Pancreas (tissue), 10 donors: ENCODE data around the gene TSR1. TPM values are rescaled to one million over a fixed set of nuclear protein-coding genes. Genes with fewer than 3 reads are reported as not detected.

ENCODE experiments used
- ATAC-seq, 4 donors: fragments of 200-7000 bp; cut with Tn5 transposase; one replicate each; pipeline versions ENCODE4 v1.8.0 to v1.9.1; 2020; ENCODE audit warnings: mild to moderate bottlenecking in 4 of 4, moderate library complexity in 4 of 4
- DNase-seq, 6 donors: peaks; one replicate each; pipeline ENCODE4 v3.0.0-alpha.2; 2020
- FAIRE-seq: peaks from 2 replicates; lab custom pipeline; 2012; peaks lifted over from hg19 to GRCh38; lab: Jason Lieb, UNC
- H3K27ac ChIP-seq, 4 donors: fragments of 200-600 bp; sonication (generic); 1 replicate in 3 of 4; 2 replicates in 1 of 4; pipeline versions ENCODE4 v1.5.0 to v1.8.0; 2020
- H3K27me3 ChIP-seq, 4 donors: fragments of 200-600 bp; one replicate each; pipeline ENCODE4 v1.8.0; 2021
- H3K36me3 ChIP-seq, 3 donors: fragments of 200-600 bp; sonication (generic) in 1 of 3; one replicate each; pipeline versions ENCODE4 v1.5.0 to v1.8.0; 2020 to 2021
- H3K4me1 ChIP-seq, 3 donors: fragments of 200-600 bp; one replicate each; pipeline ENCODE4 v1.8.0; 2021
- H3K4me3 ChIP-seq, 4 donors: fragments of 200-600 bp; sonication (generic) in 2 of 4; one replicate each; pipeline versions ENCODE4 v1.5.0 to v1.8.0; 2020 to 2021
- H3K9me3 ChIP-seq, 4 donors: fragments of 200-600 bp; one replicate each; pipeline ENCODE4 v1.8.0; 2021
- CTCF ChIP-seq, 4 donors: fragments of 200-600 bp; sonication (generic) in 3 of 4; IDR thresholded peaks; one replicate each; pipeline versions ENCODE4 v1.5.0 to v1.8.0; 2021; ENCODE audit warnings: antibody characterized with exemption in 4 of 4
- WGBS, 2 donors: extraction: QIAGEN DNeasy Blood & Tissue Kit; methylation state at CpG; one replicate each; pipeline ENCODE4 v1.1.7; 2013; 5-methylcytosine and 5-hydroxymethylcytosine counted together
- intact Hi-C, 3 donors: fragments of 100-400 bp; cut with DNase I; formaldehyde crosslinking; loops; one replicate each; pipeline versions ENCODE4 v1.11.1 to v1.14.2; 2022
- polyA plus RNA-seq, 2 donors: library from polyadenylated mRNA; stranded (reverse); fragments of 200-250 nt; gene quantifications; one replicate each; pipeline ENCODE4 v1.2.3, GENCODE V29; 2013
- total RNA-seq, 6 donors: library from RNA; stranded (reverse); fragmentation: NEBNext Ultra II Directional in 4 of 6; extraction: Animal tissue kit (Norgen Biotek cat#: 25700) in 4 of 6; gene quantifications; one replicate each; pipeline versions ENCODE4 v1.2.1 to v1.2.4, GENCODE V29; 2021 to 2023
- donor health status: healthy with polysubstance abuse.
- donor health status: DM: no; HTN: no; CAD: no; lungs with moderate emphysema.
- donor health status: DM: no; HTN: no; CAD: no.
- donor health status: control.
- donor health status: control.
- donor health status: Bipolar disorder and iron deficiency.
- donor health status: DM: yes; HTN: yes; CAD: no.
- donor health status: DM: no; HTN: no; CAD: no.
- donor health status: DM: no; HTN: no; CAD: no.
- donor health status: DM: yes; HTN: yes; CAD: no.

TSR1 gene
- total and polyA plus RNA-seq, 8 donors = 8.3 to 17.3 (median 12.2) TPM

- no peaks in the 10 kb centered on the region for H3K9me3 ChIP-seq
- no peak for TF ChIP-seq CTCF (IDR thresholded peaks at IDR 0.05)
- no peak for ATAC-seq
- no peak overlapping the region for H3K4me3 ChIP-seq
- no peak for DNase-seq
- 79 to 91% methylated on average over 8 of the region's 8 CpGs for WGBS, 2 donors
- FAIRE-seq = no peak
- no peak overlapping the region for H3K27ac ChIP-seq
- no peaks in the 10 kb centered on the region for H3K4me1 ChIP-seq
- intact Hi-C loops = no loop called here
- H3K27me3 ChIP-seq = no peaks in the 10 kb centered on the region
- no peaks in the 10 kb centered on the region for H3K36me3 ChIP-seq
Measured at GRCh38 chr17:2354311-2354710, 18.1 kb upstream of the TSR1 start.

GRCh38 chr17:2351269-2351668 is 15.0 kb upstream of the TSR1 start:
- H3K27ac ChIP-seq = no peak overlapping the region
- DNase-seq (no peak), FAIRE-seq (no peak), ATAC-seq (no peak)
- H3K27me3 ChIP-seq = no peaks in the 10 kb centered on the region
- intact Hi-C loops = no loop called here
- H3K9me3 ChIP-seq = no peaks in the 10 kb centered on the region
- WGBS, 2 donors = 94 to 99% methylated on average over 6 of the region's 6 CpGs
- no peaks in the 10 kb centered on the region for H3K36me3 ChIP-seq
- no peak for TF ChIP-seq CTCF (IDR thresholded peaks at IDR 0.05)
- H3K4me3 ChIP-seq = no peak overlapping the region
- peaks cover 0 to 8% (median 0%) of the 10 kb centered on the region in 3 donors for H3K4me1 ChIP-seq

- H3K9me3 ChIP-seq = no peaks in the 10 kb centered on the region
- FAIRE-seq (no peak), ATAC-seq (peak; percentile 74 to 87 (median 86)), DNase-seq (peak in 1 of 6 donors; percentile 49)
- peaks cover 0 to 8% (median 0%) of the 10 kb centered on the region in 3 donors for H3K4me1 ChIP-seq
- H3K27me3 ChIP-seq = no peaks in the 10 kb centered on the region
- peak overlapping the region in 2 of 4 donors; percentile 35 to 36 for H3K27ac ChIP-seq
- no peak for TF ChIP-seq CTCF (IDR thresholded peaks at IDR 0.05)
- WGBS, 2 donors = 61 to 62% methylated on average over 11 of the region's 11 CpGs
- intact Hi-C loops = no loop called here
- H3K4me3 ChIP-seq = no peak overlapping the region
- no peaks in the 10 kb centered on the region for H3K36me3 ChIP-seq
Measured at GRCh38 chr17:2347805-2348685, 11.8 kb upstream of the TSR1 start.

GRCh38 chr17:2346475-2346874 is 10.2 kb upstream of the TSR1 start:
- no peaks in the 10 kb centered on the region for H3K36me3 ChIP-seq
- TF ChIP-seq CTCF (IDR thresholded peaks at IDR 0.05) = no peak
- intact Hi-C loops = no loop called here
- no peak for DNase-seq
- FAIRE-seq = no peak
- H3K4me3 ChIP-seq = no peak overlapping the region
- no peak overlapping the region for H3K27ac ChIP-seq
- WGBS, 2 donors = 86 to 90% methylated on average over 8 of the region's 8 CpGs
- H3K27me3 ChIP-seq = no peaks in the 10 kb centered on the region
- H3K9me3 ChIP-seq = no peaks in the 10 kb centered on the region
- ATAC-seq = no peak
- H3K4me1 ChIP-seq = peaks cover 0 to 8% (median 0%) of the 10 kb centered on the region in 3 donors

GRCh38 chr17:2344528-2344927 is 8.3 kb upstream of the TSR1 start:
- H3K36me3 ChIP-seq = no peaks in the 10 kb centered on the region
- 85 to 86% methylated on average over 10 of the region's 10 CpGs for WGBS, 2 donors
- no peak for TF ChIP-seq CTCF (IDR thresholded peaks at IDR 0.05)
- ATAC-seq (no peak), DNase-seq (no peak), FAIRE-seq (no peak)
- no peak overlapping the region for H3K27ac ChIP-seq
- H3K27me3 ChIP-seq = no peaks in the 10 kb centered on the region
- intact Hi-C loops = no loop called here
- no peak overlapping the region for H3K4me3 ChIP-seq
- H3K9me3 ChIP-seq = no peaks in the 10 kb centered on the region
- H3K4me1 ChIP-seq = peaks cover 0 to 8% (median 0%) of the 10 kb centered on the region in 3 donors
